ENCODE measurements around the gene TAP1. TPM values are rescaled to one million over a fixed set of nuclear protein-coding genes. Genes with fewer than 3 reads are reported as not detected.

The TAP1 gene
- total RNA-seq, 6 experiments from 2014 or later, result 29.9 to 42.6 (median 37.8) TPM

Other genes starting within 250 kb of the TAP1 start
- not detected for gene HLA-DQA1, start 216.3 kb downstream of the TAP1 start, total RNA-seq (2021; fragmentation: NEBNext Ultra II Directional; extraction: Animal tissue kit (Norgen Biotek cat#: 25700))
- not detected for gene HLA-DQB1, start 187.0 kb downstream of the TAP1 start, total RNA-seq (2021; fragmentation: NEBNext Ultra II Directional; extraction: Animal tissue kit (Norgen Biotek cat#: 25700))
- not detected for gene HLA-DQA2, start 112.3 kb downstream of the TAP1 start, total RNA-seq (2021; fragmentation: NEBNext Ultra II Directional; extraction: Animal tissue kit (Norgen Biotek cat#: 25700))
- gene HLA-DQB2, start 90.2 kb downstream of the TAP1 start, total RNA-seq (2021; fragmentation: NEBNext Ultra II Directional; extraction: Animal tissue kit (Norgen Biotek cat#: 25700)), result not detected
- under 1 TPM in 2 of 6 experiments, not detected in 4; 0.14 to 0.28 TPM for gene HLA-DOB, start 36.7 kb downstream of the TAP1 start, total RNA-seq (2021; fragmentation: NEBNext Ultra II Directional; extraction: Animal tissue kit (Norgen Biotek cat#: 25700))
- gene TAP2, start 15.0 kb downstream of the TAP1 start, total RNA-seq (2021; fragmentation: NEBNext Ultra II Directional; extraction: Animal tissue kit (Norgen Biotek cat#: 25700)), result 10 to 100 TPM; 25.3 to 47.5 (median 39.2) TPM
- gene PSMB8, start 9.7 kb downstream of the TAP1 start, total RNA-seq (2021; fragmentation: NEBNext Ultra II Directional; extraction: Animal tissue kit (Norgen Biotek cat#: 25700)), result 10 to 100 TPM; 24.4 to 43.3 (median 39.5) TPM
- gene PSMB9, start 488 bp upstream of the TAP1 start, total RNA-seq (2021; fragmentation: NEBNext Ultra II Directional; extraction: Animal tissue kit (Norgen Biotek cat#: 25700)), result 10 to 100 TPM in 4 of 6 experiments, 1 to 10 TPM in 2; 4.9 to 23.9 (median 20.9) TPM
- not detected for gene HLA-DMB, start 87.3 kb upstream of the TAP1 start, total RNA-seq (2021; fragmentation: NEBNext Ultra II Directional; extraction: Animal tissue kit (Norgen Biotek cat#: 25700))
- 1 to 10 TPM; 2.0 to 3.1 (median 2.2) TPM for gene HLA-DMA, start 99.4 kb upstream of the TAP1 start, total RNA-seq (2021; fragmentation: NEBNext Ultra II Directional; extraction: Animal tissue kit (Norgen Biotek cat#: 25700))
- 100 to 1,000 TPM; 147 to 163 (median 157) TPM for gene BRD2, start 114.9 kb upstream of the TAP1 start, total RNA-seq (2021; fragmentation: NEBNext Ultra II Directional; extraction: Animal tissue kit (Norgen Biotek cat#: 25700))
- not detected for gene HLA-DOA, start 155.9 kb upstream of the TAP1 start, total RNA-seq (2021; fragmentation: NEBNext Ultra II Directional; extraction: Animal tissue kit (Norgen Biotek cat#: 25700))
- 1 to 10 TPM in 5 of 6 experiments, under 1 TPM in 1; 0.94 to 3.8 (median 1.9) TPM for gene HLA-DPA1, start 219.9 kb upstream of the TAP1 start, total RNA-seq (2021; fragmentation: NEBNext Ultra II Directional; extraction: Animal tissue kit (Norgen Biotek cat#: 25700))
- 1 to 10 TPM; 1.6 to 4.8 (median 1.9) TPM for gene HLA-DPB1, start 222.3 kb upstream of the TAP1 start, total RNA-seq (2021; fragmentation: NEBNext Ultra II Directional; extraction: Animal tissue kit (Norgen Biotek cat#: 25700))